GM21529 (cell line): Measurements from ENCODE around the gene CASKIN1.

Experiments
- ATAC-seq: cut with Tn5 transposase; IDR thresholded peaks from one replicate; pipeline ENCODE4 v1.9.1; 2021; ENCODE audit not compliant: unreplicated experiment

CASKIN1 gene

DNA sequence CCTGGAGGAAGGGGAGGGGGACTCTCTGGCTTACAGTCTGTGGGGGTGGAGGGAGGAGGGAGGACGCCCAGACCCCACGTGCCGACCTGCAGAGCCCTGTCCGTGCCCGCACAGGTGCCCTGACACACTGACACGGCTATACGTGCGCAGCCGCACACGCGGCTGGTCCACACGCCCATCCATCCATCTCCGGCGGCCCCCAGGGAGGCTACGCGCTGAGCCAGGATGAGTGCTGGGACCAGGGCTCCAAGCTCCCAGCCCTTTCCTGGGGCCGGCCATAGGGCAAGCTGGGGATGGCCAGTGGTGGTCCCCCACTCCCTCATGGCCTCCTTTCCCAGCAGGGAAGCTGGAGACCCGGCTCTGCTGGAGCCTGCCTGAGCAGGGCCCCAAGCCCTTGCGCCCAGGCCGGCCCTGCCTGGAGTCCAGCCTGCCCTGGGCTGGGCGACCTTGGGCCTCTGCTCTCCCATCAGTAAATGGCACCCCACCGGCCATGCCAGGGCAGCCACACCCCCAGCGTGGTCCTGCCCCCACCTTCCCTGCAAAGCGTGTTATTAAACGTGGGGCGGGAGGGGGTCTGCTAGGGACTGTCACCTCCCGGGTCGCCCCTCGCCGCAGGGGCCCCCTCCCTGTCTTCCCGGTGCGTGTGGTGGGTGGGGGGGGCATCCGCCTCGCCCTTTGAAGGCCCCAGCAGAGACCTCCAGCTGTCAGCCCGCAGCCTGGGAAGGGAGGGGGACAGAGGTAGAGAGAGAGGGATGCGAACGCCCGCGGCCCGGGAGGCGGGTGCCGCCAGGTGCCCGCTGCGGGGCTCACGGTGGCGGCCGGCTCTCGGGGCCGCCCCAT, 863 bp downstream of the CASKIN1 start:
- ATAC-seq = no peak

DNA sequence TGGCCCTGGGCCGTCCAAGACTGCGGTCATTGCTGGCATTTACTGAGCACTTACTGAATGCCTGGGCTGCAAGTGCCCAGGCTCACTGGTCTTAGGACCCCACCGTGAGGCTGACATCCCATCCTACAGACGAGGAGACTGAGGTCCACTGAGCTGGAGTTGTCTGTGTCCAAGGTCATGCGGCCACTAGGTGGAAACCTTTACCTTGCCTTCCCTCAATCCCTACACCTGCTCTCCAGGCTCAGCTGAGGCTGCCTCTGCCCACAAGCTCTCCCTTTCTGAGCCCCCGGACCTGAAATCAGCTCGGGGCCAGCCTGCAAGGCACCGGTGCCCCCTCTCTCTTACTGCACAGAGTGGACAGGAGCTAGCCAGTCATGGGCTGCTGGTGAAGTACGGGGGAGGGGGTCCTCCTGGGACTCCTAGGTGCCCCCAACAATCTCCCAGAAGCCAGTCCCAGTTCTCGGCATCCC, 1.5 kb downstream of the CASKIN1 start:
- no peak for ATAC-seq

DNA sequence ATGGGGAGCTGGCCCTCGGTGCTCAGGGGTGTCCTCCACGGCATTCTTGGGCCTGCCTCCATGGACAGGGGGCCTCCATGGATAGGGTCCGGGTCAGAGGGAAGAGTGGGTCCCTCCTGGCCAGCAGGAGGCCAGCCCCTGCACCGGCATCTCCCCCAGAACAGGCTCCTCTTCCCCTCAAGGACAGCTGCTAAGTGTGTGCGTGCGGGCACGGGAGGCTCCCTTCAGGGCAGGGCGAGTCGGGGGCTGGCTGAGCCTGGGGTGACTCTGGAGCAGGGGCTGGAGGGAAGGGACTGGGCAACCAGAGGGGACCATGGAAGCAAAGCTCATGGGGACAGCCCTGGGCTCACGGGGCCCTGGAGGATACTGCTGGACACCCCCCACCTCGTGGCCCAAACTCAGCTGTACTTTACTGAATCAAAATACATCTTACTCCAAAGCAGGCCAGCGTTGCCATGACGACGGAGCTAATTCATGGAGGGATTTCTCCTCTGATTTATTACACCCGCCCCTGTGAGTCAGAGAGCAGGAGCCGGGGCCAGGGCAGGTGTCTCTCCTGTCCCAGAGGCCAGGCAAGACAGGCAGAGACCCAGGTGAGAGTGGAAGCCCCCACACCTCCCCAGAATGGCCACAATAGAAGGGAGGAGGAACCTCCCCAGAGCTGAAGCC, 2.1 kb downstream of the CASKIN1 start:
- ATAC-seq = no peak

DNA sequence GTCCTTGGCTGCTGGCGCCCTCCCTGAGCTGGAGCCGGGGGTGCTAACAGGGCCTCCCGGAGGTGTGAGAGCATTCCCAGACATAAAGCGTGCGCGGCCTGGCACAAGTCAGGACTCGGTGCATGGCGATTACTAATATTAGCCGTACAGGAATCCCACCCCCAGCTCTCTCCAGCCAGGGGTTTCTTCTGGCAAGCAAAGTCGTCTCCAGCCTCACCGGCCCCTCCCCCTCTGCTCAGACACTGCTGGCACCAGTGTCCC, 5.0 kb downstream of the CASKIN1 start:
- ATAC-seq = no peak

DNA sequence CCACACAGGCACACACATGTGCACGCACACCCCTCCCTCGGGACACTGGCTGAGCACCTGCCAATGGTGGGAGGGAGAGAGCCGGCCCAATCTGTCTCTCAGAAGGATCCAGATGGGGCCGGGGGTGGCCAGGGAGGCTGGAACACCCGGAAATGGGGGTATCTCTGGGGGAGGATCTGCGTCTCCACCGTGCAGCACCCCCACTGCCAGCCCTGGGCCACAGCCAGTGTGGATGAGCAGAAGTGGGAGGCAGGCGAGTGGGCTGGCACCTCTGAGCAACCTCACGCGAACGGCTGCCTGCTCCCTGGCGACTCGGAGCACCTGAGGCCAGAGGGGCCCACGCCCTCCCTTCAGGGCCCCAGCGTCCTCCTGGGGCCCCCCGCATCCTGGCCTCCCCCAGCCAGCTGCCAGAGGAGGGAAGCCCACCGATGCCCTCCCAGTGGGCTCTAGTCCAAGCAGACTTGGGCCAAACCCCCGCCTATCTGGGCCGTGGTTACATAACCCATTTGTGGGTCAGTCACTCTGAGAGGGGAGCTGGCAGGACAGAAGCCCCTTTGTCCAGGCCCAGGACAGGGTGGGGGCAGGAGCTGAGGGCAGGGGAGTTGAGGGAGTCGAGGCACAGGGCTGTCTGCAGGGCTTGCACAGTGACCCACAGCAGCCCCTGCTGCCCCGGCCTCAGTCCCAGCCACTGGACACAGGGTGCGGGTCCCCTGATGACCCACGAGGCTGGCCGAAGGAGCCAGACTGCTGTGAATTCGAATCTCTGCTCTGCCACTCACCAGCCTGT, 5.6 kb downstream of the CASKIN1 start:
- ATAC-seq = no peak

DNA sequence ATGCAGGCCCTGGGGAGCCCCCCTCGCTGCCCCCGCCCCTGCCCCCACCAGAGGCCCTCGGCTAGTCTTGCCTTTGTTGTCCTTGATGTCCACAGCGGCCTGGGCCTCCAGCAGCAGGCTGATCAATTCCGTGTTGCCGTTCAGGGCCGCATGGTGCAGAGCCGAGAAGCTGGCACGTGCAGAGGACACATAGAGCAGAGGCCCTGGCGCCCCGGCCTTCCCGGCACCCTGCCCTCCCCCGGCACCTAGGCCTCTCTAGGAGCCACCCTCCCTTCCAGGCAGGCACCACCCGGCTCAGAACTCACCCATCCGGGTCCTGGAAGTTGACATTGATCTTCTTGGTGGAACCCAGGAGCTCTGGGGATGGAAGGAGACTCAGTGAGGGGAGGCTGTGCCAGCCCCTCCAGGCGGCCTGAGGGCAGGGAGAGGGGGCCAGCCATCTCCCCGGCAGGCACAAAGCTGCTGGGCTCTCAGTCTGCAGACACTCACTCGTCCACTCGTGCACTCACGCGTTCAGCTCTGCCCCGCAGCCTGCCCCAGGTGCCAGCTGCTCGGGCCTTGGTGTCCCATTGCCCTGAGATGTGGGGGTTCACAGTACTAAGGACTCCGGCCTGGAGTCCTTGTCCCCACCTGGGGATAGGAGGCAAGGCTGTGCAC, 6.3 kb downstream of the CASKIN1 start:
- ATAC-seq = no peak

DNA sequence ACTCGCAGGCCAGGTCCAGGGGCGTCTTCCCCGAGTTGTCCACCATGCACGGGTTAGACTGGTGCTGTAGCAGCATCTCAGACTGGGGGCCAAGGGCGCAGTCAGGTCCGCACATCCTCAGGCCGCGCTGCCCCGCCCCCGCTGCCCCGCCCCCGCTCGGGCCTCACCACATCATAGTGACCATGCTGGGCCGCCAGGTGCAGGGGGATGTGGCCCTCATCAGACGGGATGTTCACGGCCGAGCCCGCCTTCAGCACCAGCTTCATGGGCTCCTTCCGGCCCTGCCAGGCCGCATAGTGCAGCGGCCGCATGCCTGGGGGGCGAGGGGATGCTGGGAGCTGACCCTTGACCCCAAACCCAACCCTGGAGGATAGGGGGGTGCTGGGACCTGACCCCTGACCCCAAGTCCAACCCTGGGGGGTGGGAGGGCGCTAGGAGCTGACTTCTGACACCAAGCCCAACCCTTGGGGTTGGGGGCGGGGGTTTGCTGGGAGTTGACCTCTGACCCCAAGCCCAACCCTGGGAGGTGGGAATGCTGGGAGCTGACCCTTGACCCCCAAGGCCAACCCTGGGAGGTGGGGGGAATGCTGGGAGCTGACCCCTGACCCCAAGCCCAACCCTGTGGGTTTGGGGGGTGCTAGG, 7.0 kb downstream of the CASKIN1 start:
- no peak for ATAC-seq

DNA sequence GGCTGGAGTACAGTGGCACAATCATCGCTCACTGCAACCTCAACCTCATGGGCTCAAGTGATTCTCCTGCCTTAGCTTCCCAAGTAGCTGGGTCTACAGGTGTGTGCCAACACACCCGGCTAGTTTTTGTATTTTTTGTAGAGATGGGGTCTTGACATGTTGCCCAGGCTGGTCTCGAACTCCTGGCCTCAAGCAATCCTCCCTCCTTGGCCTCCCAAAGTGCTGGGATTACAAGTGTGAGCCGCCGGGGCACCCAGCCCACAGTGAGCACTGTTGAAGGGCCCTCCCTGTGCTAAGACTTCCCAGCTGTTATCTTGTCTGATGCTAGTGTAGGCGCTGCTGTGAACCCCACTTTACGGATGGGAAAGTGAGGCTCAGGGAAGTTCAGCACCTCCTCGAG, 8.0 kb downstream of the CASKIN1 start:
- ATAC-seq = no peak

DNA sequence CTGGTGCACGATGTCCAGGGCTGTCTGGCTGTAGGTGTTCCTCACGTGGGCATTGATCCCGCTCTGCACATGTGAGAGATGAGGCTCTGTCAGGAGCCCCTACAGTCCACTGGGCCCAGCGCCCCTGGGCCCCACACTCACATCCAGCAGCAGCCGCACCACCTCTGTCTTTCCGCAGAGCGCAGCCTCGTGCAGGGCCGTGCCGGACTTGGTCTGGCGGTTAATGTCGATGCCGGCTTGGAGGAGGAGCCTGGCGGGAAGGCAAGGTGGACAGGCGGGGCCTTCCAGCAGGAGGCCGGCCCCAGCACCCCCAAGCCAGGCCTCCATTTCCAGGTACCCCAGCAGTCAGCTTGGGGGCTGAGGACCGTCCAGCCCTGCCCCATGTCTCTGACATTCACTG, 9.2 kb downstream of the CASKIN1 start:
- no peak for ATAC-seq

DNA sequence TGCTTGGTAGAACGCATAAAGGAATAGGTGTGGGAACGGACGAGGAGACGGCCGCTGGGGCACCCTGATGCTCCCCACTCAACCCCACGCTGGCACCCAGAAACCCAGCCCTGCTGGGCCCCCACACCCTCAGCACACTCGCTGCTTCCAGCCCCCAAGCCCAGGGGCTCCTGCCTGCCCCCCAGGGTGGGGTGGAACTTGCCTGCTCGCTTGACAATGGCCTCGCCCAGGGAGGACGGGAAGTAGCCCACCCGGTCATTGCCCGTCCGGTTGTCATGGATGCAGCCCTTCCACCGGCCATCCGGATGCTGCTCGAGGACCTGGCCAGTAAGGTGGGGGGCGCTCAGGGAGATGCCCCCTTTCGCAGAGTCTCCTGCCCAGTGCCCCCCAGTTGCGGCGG, 9.9 kb downstream of the CASKIN1 start:
- ATAC-seq = no peak

DNA sequence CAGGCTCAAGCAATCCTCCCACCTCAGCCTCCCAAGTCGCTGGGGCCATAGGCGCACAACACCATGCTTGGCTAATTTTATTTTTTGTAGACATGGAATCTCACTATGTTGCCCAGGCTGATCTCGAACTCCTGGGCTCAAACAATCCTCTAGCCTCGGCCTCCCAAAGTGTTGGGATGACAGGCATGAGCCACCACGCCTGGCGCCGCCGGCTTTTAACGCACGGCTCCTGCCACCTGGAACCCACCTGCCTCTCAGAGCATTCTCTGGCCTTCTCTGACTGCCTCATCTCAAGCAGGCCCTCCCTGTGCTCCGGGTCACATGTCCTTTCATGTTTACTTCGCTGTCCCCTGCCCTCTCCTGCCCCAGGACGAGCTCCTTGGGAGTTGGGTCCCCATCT, 10.3 kb downstream of the CASKIN1 start:
- ATAC-seq = no peak

DNA sequence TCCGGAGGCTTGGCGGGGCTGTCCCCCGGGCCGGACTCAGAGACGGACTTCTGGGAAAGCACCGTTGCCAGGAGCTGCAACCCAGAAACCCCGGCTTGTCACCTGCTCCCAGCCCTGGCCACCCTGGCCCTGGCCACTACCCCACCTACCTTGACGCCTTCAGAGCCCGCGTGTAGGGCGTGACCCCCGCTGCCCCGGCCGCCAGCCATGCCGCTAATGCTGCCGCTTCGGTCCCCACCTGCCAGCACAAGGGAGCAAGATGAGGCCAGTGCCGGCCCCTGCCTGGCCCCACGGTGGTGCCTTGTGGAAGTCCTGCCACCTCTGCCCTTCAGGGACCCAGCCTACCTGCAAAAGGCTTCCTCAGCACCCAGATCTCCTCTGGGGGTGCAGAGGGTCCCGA, 11.4 kb downstream of the CASKIN1 start:
- no peak for ATAC-seq

DNA sequence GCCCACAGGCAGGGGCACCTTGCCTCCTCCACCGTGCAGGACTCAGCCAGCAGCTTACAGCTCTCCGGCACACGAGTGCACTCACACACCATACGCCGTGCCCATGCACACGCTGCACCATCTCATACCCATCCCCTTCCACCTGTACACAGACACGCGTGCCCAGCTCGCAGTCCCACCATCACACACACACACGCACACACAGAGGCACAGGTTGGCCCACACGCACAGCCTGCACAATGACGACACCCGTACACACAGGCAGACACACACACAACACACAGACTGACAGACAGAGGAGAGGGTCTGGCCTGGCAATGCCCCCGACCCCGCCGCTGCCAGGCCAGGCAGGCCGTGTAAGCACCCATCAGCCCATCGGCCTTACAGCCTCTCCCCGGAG, 12.1 kb downstream of the CASKIN1 start:
- ATAC-seq = no peak

DNA sequence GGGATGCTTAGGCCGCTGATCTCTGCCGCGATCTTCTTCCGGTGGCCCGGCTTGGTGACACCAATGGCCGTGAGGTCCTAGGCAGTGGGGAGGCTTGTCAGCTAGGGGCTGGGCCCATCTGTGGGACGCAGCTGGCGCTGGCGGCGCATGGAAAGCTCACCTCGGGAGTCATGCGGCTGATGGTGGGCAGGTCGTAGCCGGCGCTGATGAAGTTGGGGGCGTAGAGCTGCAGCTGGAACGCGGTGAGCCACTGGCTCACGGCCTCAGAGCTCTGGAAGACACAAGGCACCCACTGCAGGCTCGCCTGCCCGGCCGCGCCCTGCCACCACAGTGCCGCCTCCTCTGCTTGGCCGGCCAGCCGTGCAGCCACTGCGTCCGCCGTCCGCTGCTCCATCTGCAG, 12.7 kb downstream of the CASKIN1 start:
- no peak for ATAC-seq

DNA sequence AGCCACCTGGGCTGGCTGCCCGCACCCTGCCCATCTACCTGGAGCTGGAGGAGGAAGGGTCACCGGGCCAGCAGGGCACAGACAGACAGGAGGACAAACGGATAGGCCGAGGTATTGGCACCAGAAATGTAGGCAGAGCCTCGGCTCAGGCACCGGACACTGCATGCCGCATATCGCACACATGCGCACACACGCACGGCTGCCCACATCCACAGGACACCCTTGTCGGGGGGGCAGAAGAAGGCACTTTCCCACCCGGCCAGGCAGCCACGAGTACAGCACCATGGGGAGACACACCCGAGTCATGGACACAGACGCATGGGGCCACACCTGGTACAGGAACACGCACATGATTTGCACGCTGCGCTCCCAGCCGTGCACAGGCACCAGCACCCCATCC, 14.5 kb downstream of the CASKIN1 start:
- no peak for ATAC-seq

DNA sequence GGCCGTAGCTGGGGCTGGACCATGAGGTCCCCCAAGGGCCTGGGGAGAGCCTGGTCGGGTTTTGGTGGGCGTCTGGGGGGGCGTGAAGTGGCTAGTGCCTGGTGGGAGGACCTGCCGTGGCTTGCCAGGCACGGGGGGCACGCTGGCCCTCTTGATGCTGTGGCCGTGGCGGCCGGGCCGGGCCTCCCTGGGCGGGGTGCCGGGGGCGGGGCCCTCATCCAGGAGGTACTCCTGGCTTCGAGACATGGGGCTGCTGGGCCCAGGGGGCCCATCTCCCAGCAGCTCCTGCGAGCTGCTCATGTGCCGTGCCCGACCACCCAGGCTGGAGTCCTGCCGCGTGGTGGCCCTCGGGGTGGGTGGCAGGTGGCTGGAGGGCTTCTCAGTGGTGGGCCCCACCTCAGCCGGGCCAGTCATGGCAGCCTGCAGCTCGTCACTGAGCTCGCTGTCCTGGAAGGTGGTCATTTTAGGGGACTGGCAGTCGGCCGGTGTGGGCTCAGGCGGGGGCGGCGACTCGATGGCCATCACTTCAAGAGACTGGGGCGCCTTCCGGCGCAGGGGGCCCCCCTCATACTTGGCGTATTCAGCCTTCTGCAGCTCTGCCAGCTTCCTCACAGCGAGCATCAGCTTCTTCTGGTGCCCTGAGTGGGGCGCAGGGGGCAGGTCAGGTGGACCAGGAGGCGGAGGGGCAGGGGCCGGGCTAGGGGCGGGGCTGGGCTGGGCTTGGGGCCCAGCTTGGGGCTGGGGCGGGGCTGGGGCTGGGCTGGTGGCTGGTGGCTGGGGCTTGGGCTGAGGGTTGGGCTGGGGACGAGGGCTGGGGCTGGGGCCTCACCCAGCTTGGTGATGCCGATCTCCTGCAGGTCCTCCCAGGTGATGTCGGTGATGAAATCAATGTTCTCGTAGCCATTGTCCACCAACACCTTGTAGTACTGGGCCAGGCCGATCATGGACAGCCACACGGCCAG, 15.2 kb downstream of the CASKIN1 start:
- ATAC-seq = no peak

DNA sequence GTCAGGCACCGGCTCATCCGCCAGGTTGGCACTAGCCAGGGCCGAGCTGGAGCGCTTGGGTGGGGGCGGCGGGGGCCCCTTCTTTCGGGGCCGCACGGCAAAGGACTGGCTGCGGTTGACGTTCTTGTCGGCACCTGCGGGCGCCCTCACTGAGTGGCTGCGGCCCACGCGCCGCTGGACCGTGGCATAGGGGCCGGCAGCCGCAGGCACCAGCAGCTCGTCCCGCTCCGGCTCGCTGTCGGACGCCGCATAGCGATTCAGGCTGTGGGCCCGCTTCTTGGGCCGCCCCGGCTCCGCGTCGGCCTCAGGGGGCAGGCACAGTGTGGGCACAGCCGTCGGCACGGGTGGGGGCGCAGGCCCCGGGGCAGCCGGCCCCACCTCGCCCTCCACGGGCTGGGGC, 15.9 kb downstream of the CASKIN1 start:
- no peak for ATAC-seq

DNA sequence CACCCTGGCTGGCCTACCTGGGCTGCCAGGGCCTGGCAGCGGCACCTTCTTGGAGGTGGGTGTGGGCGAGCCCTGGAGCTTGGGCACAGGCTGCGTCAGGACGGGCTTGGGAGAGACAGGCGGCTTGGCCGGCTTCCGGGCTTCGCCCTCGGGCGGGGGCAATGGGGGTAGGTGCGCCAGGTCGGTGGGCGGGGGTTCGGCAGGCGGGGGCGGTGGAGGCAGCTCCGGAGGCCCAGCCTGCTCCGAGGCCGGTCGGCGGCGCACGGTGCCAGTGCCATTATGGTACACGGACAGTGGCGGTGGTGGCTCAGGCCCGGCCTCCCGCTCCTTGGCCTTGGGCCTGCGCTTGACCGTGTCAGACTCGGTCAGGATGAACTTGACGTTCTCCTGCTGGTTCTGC, 16.8 kb downstream of the CASKIN1 start:
- ATAC-seq = no peak

DNA sequence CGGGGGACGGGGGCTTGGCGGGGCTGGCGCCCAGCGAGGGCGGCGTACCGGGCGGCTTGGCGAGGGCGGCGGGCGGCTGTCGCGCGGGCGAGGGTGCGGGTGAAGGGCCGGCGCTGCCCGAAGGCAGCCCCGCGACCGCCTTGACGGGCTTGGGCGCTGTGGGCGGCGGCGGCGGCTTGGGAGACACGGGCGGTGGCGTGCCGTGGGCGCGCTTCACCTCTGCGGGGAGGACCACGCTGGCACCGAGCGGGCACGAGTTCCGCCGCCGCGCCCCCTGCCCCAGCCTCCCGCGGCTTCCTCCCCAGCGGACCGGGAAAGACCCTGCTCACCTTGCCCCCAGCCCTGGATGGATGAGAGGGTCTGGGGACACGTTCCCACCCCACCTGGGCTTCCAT, 17.3 kb downstream of the CASKIN1 start:
- ATAC-seq = no peak
